Measurements from ENCODE around the gene GLI2. TPM values are rescaled to one million over a fixed set of nuclear protein-coding genes. Genes with fewer than 3 reads are reported as not detected.
A peak's percentile ranks its signal among the peaks of the same experiment; 100 is the strongest.

GLI2 gene
- total RNA-seq, 1 experiment from 2014 or later: 20.0 TPM

DNA sequence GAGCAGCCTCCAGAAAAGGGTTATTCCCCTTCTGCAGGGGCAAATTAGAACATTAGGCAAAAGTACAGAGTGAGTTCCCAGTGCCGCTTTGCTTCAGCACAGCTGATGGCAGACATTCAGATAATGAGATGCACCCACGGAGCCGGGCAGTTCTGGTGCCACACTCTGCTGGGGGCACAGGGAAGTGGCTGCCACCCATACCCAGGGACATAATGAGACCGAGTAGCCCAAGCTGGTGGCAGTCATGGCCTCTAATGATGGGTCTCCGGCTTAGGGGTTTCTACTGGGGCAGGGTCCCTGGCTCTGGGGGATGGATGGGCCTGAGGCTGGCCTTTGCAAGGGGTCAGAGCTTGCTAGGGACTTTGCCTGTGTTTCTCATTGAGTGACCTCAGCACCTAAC lies 26.2 kb downstream of the GLI2 start:
- no peaks in the 10 kb centered on the region for H3K27me3 ChIP-seq (replicated peaks)
- no peaks in the 10 kb centered on the region for H3K9me3 ChIP-seq (replicated peaks)

DNA sequence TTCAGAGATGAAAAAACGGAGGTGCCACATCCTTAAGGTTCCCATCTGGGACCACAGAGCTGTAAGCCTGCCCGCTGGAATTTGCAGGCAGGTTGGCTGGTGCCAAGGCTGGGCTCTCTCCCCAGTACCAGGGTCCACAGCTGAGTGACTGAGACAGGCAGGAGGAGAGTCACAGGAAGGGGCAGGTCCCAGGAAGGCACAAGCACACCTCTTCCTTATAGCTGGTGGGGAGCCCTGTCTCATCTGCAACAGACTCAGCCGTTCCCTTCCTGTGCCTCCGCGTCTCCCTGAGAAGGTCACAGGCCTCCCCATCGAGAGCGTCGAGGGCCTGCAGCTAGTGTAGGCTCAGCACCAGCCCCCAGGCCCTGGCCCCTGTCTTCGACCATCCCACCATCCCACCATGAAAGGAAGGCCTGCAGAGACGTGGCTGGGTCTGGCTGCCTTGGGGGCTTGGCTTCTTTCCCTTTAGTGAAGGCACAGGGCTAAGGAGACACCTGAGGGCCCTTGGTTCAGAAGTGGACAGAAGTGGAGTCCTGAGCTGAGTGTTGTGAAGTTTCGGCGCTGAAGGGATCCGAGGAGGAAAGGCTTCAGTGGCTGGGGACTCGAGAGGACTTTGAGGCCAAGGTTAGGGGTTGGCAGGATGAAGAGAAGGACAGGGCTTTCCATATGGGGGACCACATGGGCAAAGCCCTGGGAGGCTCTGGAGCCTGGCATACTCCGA lies 26.8 kb downstream of the GLI2 start:
- Histone ChIP-seq H3K4me1 (replicated peaks) (peaks cover 82% of the 10 kb centered on the region), H3K9me3 (replicated peaks) (no peaks in the 10 kb centered on the region), H3K4me3 (no peak overlapping the region), H3K27ac (no peak overlapping the region), H3K27me3 (replicated peaks) (no peaks in the 10 kb centered on the region), H3K36me3 (peaks cover 18% of the 10 kb centered on the region)
- no peak for DNase-seq (ENCODE audit: low read depth in 1 of 2, low spot score in 2 of 2)

More for the DNA sequence above, 26.2 kb downstream of the GLI2 start:
- H3K4me3 ChIP-seq: no peak overlapping the region
- no peak overlapping the region for H3K27ac ChIP-seq
- DNase-seq (ENCODE audit: low read depth in 1 of 2, low spot score in 2 of 2): no peak
- peaks cover 20% of the 10 kb centered on the region for H3K36me3 ChIP-seq
- H3K4me1 ChIP-seq (replicated peaks): peaks cover 79% of the 10 kb centered on the region

DNA sequence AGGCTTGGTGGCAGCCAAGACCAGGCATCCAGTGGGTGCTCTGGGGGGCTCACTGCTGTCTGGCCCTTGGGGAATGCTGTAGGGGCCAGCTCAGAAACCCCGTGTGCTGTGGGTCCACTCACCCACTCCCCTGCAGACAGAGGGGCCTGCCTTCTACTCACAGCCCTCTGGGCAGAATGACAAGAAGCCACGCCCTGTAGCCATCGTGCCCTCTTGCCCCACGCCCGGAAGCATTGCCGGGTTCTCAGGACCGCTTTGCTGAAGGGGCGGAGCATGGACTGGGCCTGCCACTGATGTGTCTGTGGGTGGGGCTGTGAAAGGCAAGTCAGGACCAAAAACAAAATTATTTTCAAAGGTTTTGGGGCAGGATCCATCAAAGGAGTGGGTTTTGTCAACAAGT lies 27.8 kb downstream of the GLI2 start:
- no peak for DNase-seq (ENCODE audit: low read depth in 1 of 2, low spot score in 2 of 2)
- H3K9me3 ChIP-seq (replicated peaks): no peaks in the 10 kb centered on the region
- no peaks in the 10 kb centered on the region for H3K27me3 ChIP-seq (replicated peaks)
- H3K36me3 ChIP-seq: peaks cover 8% of the 10 kb centered on the region; the same call in 1 of the 2 replicates
- H3K4me3 ChIP-seq: no peak overlapping the region
- no peak overlapping the region for H3K27ac ChIP-seq
- H3K4me1 ChIP-seq (replicated peaks): peaks cover 74% of the 10 kb centered on the region

DNA sequence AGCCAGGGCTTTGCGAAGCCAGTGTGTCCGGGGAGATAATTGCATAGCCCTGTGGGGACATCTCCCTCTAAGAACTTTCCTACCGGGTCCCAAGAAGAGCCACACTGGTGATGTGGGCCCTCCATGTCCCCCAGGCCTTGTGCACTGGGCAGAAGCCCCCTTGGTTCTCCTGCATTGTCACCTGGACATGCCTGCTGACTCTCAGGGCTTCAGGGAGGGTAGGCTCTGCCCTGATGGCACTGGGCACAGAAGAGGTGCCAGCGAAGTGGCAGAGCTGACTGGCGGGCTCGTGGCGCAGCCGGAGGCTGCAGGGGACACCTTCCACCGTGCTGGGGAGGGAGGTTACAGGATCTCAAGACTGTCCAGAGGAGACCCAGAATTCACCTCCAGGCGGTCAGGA lies 28.3 kb downstream of the GLI2 start:
- DNase-seq (ENCODE audit: low read depth in 1 of 2, low spot score in 2 of 2): no peak
- Histone ChIP-seq H3K4me1 (replicated peaks) (peaks cover 70% of the 10 kb centered on the region), H3K27me3 (replicated peaks) (no peaks in the 10 kb centered on the region), H3K9me3 (replicated peaks) (no peaks in the 10 kb centered on the region), H3K27ac (no peak overlapping the region; the same call in 1 of the 2 replicates), H3K4me3 (no peak overlapping the region), H3K36me3 (peaks cover 6% of the 10 kb centered on the region; the same call in 1 of the 2 replicates)

DNA sequence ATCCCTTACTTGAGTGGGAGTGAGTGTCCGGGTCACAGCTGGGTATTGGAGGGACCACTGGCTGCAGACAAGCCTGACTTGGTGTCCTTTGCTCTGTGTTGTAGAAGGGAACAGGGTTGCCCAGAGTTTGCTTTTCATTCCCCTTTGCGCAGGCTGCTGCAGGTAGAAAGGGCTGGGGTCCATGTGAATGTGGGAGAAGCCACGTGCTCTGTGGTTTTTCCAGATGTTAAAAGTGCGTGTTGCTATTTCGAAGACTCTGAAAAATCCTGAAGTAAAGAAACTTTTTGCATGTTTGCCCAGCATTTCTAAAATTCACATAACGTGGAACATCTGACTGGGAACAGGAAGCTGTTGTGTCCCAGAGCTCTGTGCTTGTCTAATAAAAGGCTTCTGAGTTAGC lies 28.8 kb downstream of the GLI2 start:
- Histone ChIP-seq H3K9me3 (replicated peaks) (no peaks in the 10 kb centered on the region), H3K4me3 (no peak overlapping the region), H3K36me3 (peaks cover 6% of the 10 kb centered on the region; the same call in 1 of the 2 replicates), H3K27ac (peak overlapping the region; percentile 94), H3K27me3 (replicated peaks) (no peaks in the 10 kb centered on the region), H3K4me1 (replicated peaks) (peaks cover 67% of the 10 kb centered on the region)
- DNase-seq (ENCODE audit: low read depth in 1 of 2, low spot score in 2 of 2): no peak

DNA sequence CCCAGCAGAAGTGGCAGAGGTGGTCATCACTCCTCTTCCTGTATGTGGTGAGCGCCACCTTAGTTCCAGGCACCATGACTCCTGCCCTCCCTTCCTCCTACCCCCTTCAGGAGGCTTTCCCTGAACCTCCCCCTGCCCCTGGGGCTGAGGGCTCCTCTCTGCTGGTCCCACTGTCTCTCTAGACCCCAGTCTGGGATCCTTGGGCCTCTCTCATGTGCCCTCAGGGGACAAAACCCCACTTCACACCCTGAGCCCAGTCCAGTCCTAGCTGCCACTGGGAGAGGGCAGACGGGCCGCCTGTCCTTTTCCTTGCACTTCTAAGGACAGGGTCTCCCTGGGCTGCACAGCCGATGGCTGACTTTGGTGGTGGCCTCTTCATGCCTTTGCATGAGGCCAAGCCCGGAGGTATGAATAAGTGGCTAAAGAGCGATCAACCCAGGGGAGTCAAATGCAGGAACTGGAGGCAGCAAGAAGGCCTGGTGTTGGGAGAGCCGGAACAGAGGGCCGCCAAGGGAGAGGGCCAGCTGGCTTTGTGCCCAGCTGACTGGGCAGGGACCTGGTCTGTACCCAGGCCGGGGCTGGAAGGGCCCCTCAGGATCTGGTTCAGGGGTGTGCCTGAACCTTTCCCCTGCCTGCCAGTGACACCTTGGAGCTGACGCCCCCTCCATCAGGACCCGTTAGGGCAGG lies 29.5 kb downstream of the GLI2 start:
- Histone ChIP-seq H3K4me3 (no peak overlapping the region), H3K36me3 (peaks cover 6% of the 10 kb centered on the region; the same call in 1 of the 2 replicates), H3K4me1 (replicated peaks) (peaks cover 70% of the 10 kb centered on the region), H3K27ac (peak overlapping the region; percentile 94), H3K9me3 (replicated peaks) (no peaks in the 10 kb centered on the region), H3K27me3 (replicated peaks) (no peaks in the 10 kb centered on the region)
- DNase-seq (ENCODE audit: low read depth in 1 of 2, low spot score in 2 of 2): no peak

DNA sequence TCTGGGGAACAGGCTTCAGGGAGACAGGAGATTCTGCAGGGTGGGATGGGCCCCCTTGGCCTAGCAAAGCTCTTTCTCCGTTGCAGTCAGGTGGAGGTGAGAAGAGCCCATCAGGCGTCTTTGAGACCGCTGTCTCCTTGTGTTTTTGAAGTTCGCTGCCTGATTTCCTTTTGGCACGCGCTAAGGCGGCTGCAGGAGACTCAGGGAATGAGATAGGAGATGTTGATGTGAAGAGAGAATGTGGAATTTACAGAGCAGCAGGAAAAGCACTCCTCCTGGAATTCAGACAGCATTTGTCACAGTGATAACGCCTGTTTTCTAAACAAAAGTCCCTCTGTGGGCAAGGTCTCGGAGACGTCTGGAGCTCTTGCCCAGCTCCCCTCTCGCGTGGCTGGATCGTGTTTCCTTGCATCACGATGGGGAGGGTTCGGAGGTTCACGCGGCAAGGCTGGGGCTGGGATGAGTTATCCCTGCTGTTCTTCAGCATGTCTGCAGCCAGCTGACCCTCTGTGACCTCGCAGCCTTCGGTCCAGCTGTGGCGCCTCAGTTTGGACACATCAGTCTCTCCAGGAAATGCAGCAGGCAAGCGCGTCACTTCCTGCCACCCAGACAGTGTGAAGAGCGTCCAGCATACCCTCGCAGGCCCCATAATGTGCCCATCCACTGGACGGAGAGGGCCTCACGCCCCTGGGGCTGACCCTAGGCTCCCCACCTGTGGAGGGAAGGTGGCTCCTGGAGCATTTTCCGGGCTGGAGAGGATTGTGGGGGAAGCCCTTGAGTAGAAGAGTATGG lies 30.2 kb downstream of the GLI2 start:
- H3K9me3 ChIP-seq (replicated peaks): no peaks in the 10 kb centered on the region
- peak overlapping the region; percentile 94 for H3K27ac ChIP-seq
- no peak overlapping the region; the same call in 1 of the 2 replicates for H3K4me3 ChIP-seq
- DNase-seq (ENCODE audit: low read depth in 1 of 2, low spot score in 2 of 2): peak; percentile 92 to 94
- no peaks in the 10 kb centered on the region for H3K27me3 ChIP-seq (replicated peaks)
- peaks cover 6% of the 10 kb centered on the region; the same call in 1 of the 2 replicates for H3K36me3 ChIP-seq
- H3K4me1 ChIP-seq (replicated peaks): peaks cover 70% of the 10 kb centered on the region

DNA sequence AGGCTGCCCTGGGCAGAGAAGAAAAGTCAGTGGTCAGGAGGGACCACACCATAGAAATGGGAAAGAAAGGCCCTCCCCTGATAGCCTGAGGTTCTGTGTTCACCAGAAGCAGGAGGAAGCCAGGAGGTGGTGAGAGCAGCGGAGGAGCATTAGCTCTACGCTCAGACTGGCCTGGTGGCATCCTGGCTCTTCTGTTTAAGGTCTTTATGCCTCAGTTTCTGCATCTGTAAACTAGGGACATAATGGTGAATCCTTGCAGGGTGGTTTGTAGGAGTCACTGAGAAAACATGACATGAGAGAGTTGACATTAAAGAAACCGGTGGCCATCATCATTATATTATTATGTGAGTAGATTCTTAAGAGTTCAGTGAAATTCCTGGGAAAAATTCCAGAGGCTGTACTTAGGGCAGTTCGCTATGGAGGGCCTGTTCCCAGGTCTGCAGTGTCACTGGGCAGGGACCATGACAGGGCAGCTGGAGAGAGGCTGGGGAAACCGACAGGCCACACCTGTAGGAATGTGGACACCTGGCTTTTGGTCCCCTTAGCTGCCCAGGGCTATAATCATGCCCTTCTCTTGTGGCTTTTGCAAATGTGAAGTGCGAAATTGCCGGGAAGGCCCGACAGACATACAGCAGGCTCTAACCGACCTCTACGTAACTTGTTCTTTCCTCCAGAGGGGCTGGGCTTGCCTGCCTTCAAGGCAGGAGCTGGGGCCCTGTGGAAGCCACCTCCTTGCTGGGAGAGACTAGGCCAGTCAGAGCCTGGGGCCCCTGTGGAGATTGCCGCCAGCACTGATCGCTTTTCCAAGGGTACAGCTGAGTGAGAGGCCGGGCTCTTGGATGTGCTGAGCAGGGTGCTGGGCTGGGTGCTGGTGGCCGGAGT lies 31.0 kb downstream of the GLI2 start:
- no peak overlapping the region; the same call in 1 of the 2 replicates for H3K4me3 ChIP-seq
- H3K36me3 ChIP-seq: 0 out of 2 replicates have a peak, but pooled peaks cover 8% of the 10 kb centered on the region
- no peaks in the 10 kb centered on the region for H3K27me3 ChIP-seq (replicated peaks)
- DNase-seq (ENCODE audit: low read depth in 1 of 2, low spot score in 2 of 2): peak in 1 of 2 experiments; percentile 54
- peaks cover 72% of the 10 kb centered on the region for H3K4me1 ChIP-seq (replicated peaks)
- H3K9me3 ChIP-seq (replicated peaks): no peaks in the 10 kb centered on the region
- H3K27ac ChIP-seq: peak overlapping the region; percentile 94

DNA sequence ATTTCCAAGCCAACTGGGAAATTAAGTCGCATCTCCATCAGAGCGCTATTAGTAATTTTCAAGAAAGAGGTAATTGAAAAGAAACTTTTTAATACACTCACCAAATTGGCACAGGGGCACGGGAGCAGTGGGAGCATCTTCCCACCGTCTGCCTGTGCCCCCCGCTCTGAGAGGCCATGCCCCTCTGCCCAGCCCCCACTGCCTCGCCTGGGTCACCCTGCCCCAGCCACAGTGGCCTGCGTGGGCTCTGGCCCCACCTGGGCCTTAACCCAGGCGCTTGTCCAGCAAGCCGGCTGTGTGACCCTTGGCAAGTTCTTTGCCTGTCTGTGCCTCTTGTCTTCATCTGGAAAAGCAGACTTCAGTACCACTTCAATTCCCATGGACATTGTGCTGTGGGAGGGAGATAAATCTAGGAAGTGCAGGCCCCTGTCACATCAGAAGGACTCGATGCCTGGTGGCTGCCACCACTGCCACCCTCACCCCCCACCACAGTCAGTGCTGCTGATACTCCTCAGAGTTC lies 31.9 kb downstream of the GLI2 start:
- Histone ChIP-seq H3K4me1 (replicated peaks) (peaks cover 81% of the 10 kb centered on the region), H3K9me3 (replicated peaks) (no peaks in the 10 kb centered on the region), H3K4me3 (no peak overlapping the region), H3K27ac (peak overlapping the region; percentile 94), H3K36me3 (0 out of 2 replicates have a peak, but pooled peaks cover 8% of the 10 kb centered on the region), H3K27me3 (replicated peaks) (no peaks in the 10 kb centered on the region)
- no peak for DNase-seq (ENCODE audit: low read depth in 1 of 2, low spot score in 2 of 2)

DNA sequence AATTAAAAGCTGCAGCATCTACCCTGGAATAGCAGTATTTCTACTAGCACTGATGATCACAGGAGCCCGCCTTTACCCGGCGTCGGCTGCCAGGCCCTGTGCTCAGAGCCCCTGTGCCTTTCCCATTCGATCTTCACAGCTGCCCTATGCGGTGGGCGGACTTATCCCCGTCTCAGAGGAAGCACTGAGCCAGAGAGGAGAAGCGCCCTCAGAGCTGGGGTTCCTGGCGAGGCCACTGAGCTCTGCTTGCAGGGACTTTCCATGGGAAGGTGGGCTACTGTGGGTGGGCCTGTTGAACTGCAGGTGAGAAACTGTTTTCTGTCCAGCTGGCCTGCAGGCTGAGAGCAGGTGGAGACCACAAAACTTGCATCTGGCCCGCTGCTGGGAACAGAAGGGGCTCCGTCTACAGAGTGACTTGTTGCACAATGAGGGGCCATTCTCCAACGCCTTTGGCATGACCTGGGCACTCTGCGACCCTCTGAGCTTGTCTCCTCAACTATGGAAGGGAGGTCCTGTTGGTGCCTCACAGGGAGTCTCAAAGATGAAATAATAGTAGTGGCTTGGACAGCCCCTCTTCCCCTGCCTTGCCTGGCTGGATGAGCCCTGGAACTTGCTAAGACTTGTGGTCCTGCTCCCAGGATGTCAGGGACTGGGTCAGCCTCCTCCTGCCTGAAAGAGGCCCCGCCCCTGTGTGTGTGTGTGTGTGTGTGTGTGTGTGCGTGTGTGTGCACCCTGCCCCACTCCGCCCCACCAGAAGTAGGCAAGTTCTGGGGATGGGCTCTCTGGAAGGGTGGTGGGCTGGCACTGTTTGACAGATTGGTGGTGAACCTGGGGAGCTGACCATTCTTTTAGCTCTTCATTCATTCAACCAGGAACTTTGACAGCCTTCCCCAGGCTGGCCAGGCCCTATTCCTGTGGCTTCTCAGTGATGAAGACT lies 32.7 kb downstream of the GLI2 start:
- DNase-seq (ENCODE audit: low read depth in 1 of 2, low spot score in 2 of 2): no peak
- Histone ChIP-seq H3K27me3 (replicated peaks) (no peaks in the 10 kb centered on the region), H3K4me1 (replicated peaks) (peaks cover 82% of the 10 kb centered on the region), H3K9me3 (replicated peaks) (no peaks in the 10 kb centered on the region), H3K27ac (no peak overlapping the region), H3K36me3 (peaks cover 8% of the 10 kb centered on the region; the same call in 1 of the 2 replicates), H3K4me3 (no peak overlapping the region)

DNA sequence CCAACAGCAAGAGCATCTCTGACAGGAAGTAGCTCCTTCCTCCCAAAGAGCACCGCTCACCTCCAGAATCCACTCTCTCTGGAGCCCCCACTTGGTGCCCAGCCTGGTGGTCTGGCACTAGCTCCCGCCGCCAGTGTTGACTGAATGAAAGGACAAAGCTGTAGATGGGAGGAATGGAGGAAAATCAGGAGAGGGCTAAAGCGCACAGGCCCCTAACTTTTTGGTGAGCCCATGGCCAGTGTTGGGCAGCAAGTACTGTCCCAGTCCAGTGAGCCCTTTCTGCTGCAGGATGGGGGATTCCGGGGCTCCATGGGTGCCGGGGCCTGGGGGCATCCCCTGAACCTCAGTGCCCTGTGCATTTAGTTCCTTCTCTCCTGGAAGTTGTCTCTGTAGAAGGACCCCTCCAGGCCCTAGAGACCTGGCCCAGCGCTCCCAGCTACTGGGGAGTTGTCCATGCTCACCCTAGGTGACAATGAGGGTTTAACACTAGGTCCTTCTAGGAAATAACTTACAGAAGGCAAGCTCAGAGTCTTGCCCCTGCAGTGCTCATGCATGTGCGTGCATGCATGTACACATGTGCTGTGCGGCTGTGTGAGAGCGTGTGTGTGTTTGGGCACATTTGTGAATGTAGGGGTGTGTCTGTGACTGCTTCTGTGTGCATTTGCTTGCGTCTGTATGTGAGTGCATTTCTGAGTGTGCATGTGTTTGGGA lies 33.6 kb downstream of the GLI2 start:
- H3K27ac ChIP-seq: no peak overlapping the region
- peaks cover 75% of the 10 kb centered on the region for H3K4me1 ChIP-seq (replicated peaks)

More for the DNA sequence above, 33.6 kb downstream of the GLI2 start:
- H3K36me3 ChIP-seq: peaks cover 9% of the 10 kb centered on the region
- H3K9me3 ChIP-seq (replicated peaks): no peaks in the 10 kb centered on the region
- no peak overlapping the region for H3K4me3 ChIP-seq
- no peak for DNase-seq (ENCODE audit: low read depth in 1 of 2, low spot score in 2 of 2)
- H3K27me3 ChIP-seq (replicated peaks): no peaks in the 10 kb centered on the region

Data from SJSA1 (cell line).